GM20431 (cell line): ENCODE data around the gene ARFGAP3.
"Not testable (repeated sequence)": the region's sequence is repeated elsewhere in the genome, so short reads cannot be mapped to it uniquely, and the experiment has no call there.

Source experiments
- in situ Hi-C: fragments of 300-500 bp; cut with MseI, MboI; formaldehyde crosslinking; loops from one replicate; pipeline ENCODE4 v1.15.0; 2020; ENCODE audit warnings: low sequenced_read_pairs; ENCODE audit not compliant: unreplicated experiment

ARFGAP3 gene

GRCh38 chr22:42800451-42801251 is 56.4 kb downstream of the ARFGAP3 start:
- in situ Hi-C loops, result no loop called here

DNA sequence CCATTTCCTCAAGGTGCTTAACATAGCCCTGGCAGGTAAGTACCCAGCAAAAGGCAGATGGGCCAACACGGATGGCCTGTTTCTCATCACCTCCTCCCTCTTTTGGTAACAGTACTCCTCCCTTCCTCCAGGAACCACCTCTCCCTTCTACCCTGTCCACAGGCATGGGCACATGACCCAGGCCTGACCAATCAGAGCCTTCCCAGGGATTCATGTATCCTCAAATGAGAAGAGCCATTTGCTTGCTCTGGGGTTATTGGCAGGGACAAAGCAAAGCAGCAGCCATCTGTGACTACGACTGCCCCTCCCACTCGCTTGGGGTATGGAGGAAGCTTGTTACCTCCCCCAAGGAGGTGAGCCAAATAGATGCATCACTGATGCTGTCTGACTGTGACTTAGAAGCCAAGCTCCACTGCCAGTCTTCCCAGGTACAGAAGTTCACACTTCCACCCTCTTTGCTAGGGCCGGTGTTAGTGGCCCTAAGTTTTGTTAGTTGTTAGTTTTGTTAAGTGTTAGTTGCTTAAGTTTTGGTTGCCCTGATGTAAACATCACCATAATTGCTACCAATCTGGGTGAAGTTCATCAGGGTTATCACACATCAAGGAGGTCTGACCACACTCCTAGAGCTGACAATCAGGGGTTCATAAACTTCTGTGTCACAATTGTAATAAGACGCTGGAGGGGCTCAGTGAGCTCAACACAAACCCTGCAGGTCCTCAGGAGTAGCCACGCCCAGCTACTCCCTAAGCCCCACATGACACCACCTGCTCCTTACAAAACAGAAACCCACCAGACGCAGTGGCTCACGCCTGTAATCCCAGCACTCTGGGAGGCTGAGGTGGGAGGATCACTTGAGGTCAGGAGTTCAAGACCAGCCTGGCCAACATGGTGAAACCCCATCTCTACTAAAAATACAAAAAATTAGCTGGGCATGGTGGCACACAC is 57.3 kb downstream of the ARFGAP3 start:
- in situ Hi-C loops, result no loop called here

- in situ Hi-C loops, result no loop called here
Observed at GRCh38 chr22:42799061-42799460, 58.0 kb downstream of the ARFGAP3 start.

GRCh38 chr22:42797011-42797410 is 60.1 kb downstream of the ARFGAP3 start:
- in situ Hi-C loops, result no loop called here

GRCh38 chr22:42796081-42796480 is 61.0 kb downstream of the ARFGAP3 start:
- in situ Hi-C loops, result no loop called here

DNA sequence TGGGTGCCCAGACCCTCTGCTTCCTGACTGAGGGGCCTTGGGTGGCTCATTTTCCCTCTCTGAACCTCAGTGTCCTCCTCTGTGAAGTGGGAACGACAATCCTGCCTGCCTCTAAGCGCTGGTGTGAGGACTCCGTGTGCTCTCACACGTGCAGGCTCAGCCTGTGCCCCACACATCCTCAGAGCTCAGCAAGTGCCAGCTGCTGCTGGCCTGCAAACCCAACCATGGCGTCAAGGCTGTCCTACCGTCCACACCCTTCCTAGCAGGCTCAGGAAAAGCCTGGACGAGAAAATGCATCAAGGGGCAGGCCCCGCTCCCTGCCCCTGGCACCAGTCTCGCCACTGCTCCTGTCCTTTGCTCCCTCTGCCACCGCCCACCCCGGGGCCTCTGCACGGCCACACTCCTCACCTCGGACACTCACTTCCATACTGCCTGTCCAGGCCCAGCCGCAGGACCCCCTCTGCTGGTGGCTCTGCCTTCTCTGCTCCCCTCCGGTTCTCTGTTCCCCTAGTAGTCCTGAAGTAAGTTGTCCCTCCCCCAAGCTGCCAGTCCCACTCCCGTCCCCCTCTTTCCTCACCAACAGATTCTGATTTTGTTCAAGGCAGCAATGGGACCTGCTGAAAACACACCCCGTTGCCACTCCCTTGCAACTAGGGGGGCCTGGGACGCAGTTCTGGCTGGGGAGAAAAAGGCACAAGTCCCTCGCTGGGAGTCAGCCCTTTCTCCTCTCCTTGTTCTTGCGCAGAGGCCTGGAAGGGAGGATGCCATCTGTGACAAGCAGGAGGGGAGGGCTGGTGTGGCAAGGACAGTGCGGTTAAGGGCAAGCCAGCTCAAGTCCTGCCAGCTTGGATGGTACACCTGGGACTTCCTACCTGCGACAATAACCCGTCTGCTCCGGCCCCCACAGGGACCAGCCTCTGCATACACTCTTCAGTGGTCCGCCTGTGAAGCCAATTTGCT is 62.2 kb downstream of the ARFGAP3 start:
- in situ Hi-C loops, result no loop called here

- in situ Hi-C loops, result no loop called here
Observed at GRCh38 chr22:42793848-42794405, 63.1 kb downstream of the ARFGAP3 start.

DNA sequence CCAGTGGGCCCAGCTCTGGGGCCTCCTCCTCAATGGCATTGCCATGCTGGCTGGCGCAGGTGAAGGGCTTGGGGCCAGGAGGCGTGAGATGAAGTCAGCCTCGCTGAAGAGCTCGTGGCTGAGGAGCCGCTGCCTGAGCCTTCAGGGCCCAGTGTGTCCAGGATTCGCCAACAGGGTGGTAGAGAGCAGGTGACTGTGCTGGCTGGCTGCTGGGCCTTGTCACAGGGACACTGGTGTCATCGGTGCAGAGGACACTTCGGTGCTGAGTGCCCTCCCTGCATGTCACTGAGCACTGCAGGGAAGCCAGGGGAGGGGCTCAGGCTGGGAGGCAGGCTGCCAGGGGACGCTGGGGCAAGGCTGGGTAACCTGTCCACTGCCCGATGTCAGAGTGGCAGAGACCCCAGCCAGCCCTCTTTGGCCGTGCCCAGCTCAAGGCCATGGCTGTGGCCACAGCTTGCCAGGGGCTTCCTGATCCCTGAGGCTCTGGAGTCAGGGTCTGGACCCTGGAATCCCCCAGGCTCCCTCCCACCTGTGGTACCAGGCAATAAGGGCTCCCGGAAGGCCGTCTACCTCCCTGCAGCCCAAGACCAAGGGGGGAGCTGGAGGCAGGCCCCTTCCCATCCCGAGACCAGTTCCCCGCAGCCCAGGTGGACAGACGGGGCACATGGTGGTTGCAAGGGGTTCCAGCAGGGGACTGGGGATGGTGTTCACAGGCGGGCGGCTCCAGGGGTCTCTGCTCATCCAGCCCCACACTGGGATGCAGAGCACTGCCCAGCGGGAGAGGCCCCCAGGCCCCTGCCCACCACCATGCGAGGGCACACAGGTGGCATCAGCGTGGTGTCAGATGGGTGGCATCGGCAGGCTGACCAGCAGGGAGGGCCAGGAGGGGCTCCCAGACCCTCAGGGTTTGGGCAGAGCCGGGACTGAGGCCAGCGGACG is 63.9 kb downstream of the ARFGAP3 start:
- in situ Hi-C loops, result no loop called here

DNA sequence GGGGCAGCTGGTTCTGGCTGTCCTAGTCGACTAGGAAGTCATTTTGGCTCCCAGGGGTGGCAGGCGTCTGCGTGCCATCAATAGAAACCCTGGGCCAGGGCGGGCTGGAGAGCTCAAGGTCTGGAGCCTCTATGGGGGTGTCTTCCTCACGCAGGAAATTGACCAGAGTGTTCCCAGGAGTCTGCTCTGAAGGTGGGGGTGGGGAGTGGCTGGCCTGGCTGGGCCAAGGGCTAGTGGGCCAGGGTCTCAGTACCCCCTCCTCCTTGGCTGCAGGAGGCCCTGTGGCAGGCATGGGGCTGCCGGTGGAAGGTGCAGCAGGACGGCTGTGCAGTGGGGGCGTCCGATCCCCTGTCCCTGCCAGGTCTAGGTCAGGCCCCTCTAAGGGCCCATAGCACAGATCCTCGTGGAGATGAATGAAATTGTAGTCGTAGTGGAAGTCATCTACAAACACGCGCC is 64.6 kb downstream of the ARFGAP3 start:
- in situ Hi-C loops, result no loop called here

- in situ Hi-C loops, result no loop called here
Observed at GRCh38 chr22:42791721-42792452, 65.2 kb downstream of the ARFGAP3 start.

DNA sequence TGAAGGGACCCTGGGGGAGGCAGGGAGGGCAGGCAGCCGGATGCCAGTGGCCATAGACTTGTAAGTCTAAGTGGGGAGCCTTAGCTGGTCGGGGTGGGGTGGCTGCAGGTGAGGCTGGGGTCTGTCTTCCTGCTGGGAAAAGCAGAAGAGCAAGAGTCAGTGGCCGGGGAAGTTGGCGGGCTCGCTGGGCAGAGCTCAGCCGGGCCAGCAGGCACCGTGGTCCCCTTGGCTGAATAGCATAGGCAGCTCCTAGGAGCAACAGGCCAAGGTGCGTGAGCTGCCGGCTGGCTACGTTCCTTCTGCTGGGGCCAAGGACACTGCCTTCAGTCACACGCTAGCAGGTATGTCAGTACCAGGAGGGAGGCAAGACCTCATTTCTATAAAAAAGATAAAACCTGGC is 68.6 kb downstream of the ARFGAP3 start:
- in situ Hi-C loops, result no loop called here

- in situ Hi-C loops, result no loop called here
Observed at GRCh38 chr22:42788021-42788420, 69.1 kb downstream of the ARFGAP3 start.

GRCh38 chr22:42787357-42787736 is 69.7 kb downstream of the ARFGAP3 start:
- in situ Hi-C loops, result no loop called here

- in situ Hi-C loops, result no loop called here
Observed at GRCh38 chr22:42786606-42787356, 70.3 kb downstream of the ARFGAP3 start.

- in situ Hi-C loops, result no loop called here
Observed at GRCh38 chr22:42785706-42786499, 71.2 kb downstream of the ARFGAP3 start.

- in situ Hi-C loops, result not testable (repeated sequence)
Observed at GRCh38 chr22:42782306-42782705, 74.8 kb downstream of the ARFGAP3 start.
